Activated T-cell treated with anti-CD3 and anti-CD28 coated beads, Interleukin-2, amount 50 U/mL, for 24 hours (primary cell): ENCODE results near the gene RAX.
A peak's percentile ranks its signal among the peaks of the same experiment; 100 is the strongest.
"Not testable (repeated sequence)": the region's sequence is repeated elsewhere in the genome, so short reads cannot be mapped to it uniquely, and the experiment has no call there.

Experiments
- DNase-seq: peaks from one replicate; pipeline ENCODE4 v3.0.0-alpha.2; 2020
- H3K27ac Mint-ChIP-seq: 2 replicates; pipeline ENCODE4 v1.8.0; 2020; ENCODE audit warnings: mild to moderate bottlenecking, mixed read lengths
- H3K27me3 Mint-ChIP-seq: 2 replicates; pipeline ENCODE4 v1.8.0; 2020; ENCODE audit warnings: mixed read lengths
- H3K36me3 Mint-ChIP-seq: 2 replicates; pipeline ENCODE4 v1.8.0; 2020; ENCODE audit warnings: low read depth, mixed read lengths
- H3K4me1 Mint-ChIP-seq: 2 replicates; pipeline ENCODE4 v1.8.0; 2020; ENCODE audit warnings: low read depth, mixed read lengths
- H3K4me3 Mint-ChIP-seq: 2 replicates; pipeline ENCODE4 v1.8.0; 2020; ENCODE audit warnings: mild to moderate bottlenecking, moderate library complexity, mixed read lengths
- H3K9me3 Mint-ChIP-seq: 2 replicates; pipeline ENCODE4 v1.8.0; 2020; ENCODE audit warnings: mixed read lengths

Gene RAX

GRCh38 chr18:59268127-59268720 lies 5.0 kb downstream of the RAX start:
- H3K27ac Mint-ChIP-seq = no peak overlapping the region

GRCh38 chr18:59267503-59268126 lies 5.6 kb downstream of the RAX start:
- H3K4me3 Mint-ChIP-seq = no peak overlapping the region
- no peak for DNase-seq
- H3K9me3 Mint-ChIP-seq = no peaks in the 10 kb centered on the region
- peaks cover 95% of the 10 kb centered on the region for H3K27me3 Mint-ChIP-seq
- no peak overlapping the region for H3K27ac Mint-ChIP-seq
- no peaks in the 10 kb centered on the region for H3K36me3 Mint-ChIP-seq
- H3K4me1 Mint-ChIP-seq = peaks cover 30% of the 10 kb centered on the region

More at GRCh38 chr18:59268127-59268720, 5.0 kb downstream of the RAX start:
- Mint-ChIP-seq H3K27me3 (peaks cover 88% of the 10 kb centered on the region), H3K9me3 (no peaks in the 10 kb centered on the region), H3K4me3 (no peak overlapping the region), H3K4me1 (peaks cover 30% of the 10 kb centered on the region), H3K36me3 (no peaks in the 10 kb centered on the region)
- no peak for DNase-seq

GRCh38 chr18:59266886-59267502 lies 6.3 kb downstream of the RAX start:
- no peaks in the 10 kb centered on the region for H3K36me3 Mint-ChIP-seq
- peaks cover 29% of the 10 kb centered on the region for H3K4me1 Mint-ChIP-seq
- peaks cover 97% of the 10 kb centered on the region for H3K27me3 Mint-ChIP-seq
- H3K9me3 Mint-ChIP-seq = no peaks in the 10 kb centered on the region
- no peak for DNase-seq
- no peak overlapping the region for H3K4me3 Mint-ChIP-seq
- H3K27ac Mint-ChIP-seq = no peak overlapping the region

- peaks cover 97% of the 10 kb centered on the region for H3K27me3 Mint-ChIP-seq
- H3K9me3 Mint-ChIP-seq = no peaks in the 10 kb centered on the region
- no peak overlapping the region for H3K27ac Mint-ChIP-seq
- no peaks in the 10 kb centered on the region for H3K36me3 Mint-ChIP-seq
- H3K4me3 Mint-ChIP-seq = no peak overlapping the region
- H3K4me1 Mint-ChIP-seq = peaks cover 27% of the 10 kb centered on the region
- no peak for DNase-seq
Observed at GRCh38 chr18:59266459-59266858, 6.8 kb downstream of the RAX start.

GRCh38 chr18:59265974-59266369 lies 7.3 kb downstream of the RAX start:
- Mint-ChIP-seq H3K36me3 (no peaks in the 10 kb centered on the region), H3K4me3 (no peak overlapping the region), H3K9me3 (no peaks in the 10 kb centered on the region), H3K27me3 (peaks cover 95% of the 10 kb centered on the region), H3K27ac (no peak overlapping the region), H3K4me1 (peaks cover 27% of the 10 kb centered on the region)
- DNase-seq = no peak

- Mint-ChIP-seq H3K36me3 (no peaks in the 10 kb centered on the region), H3K4me1 (peaks cover 27% of the 10 kb centered on the region), H3K9me3 (no peaks in the 10 kb centered on the region), H3K27ac (no peak overlapping the region), H3K4me3 (peak overlapping the region; percentile 67), H3K27me3 (peaks cover 95% of the 10 kb centered on the region)
- peak; percentile 53 for DNase-seq
Observed at GRCh38 chr18:59265246-59265973, 7.8 kb downstream of the RAX start.

- Mint-ChIP-seq H3K36me3 (no peaks in the 10 kb centered on the region), H3K27ac (no peak overlapping the region), H3K4me1 (peaks cover 26% of the 10 kb centered on the region), H3K27me3 (peaks cover 94% of the 10 kb centered on the region), H3K4me3 (peak overlapping the region; percentile 67), H3K9me3 (no peaks in the 10 kb centered on the region)
- DNase-seq = no peak
Observed at GRCh38 chr18:59264651-59265245, 8.5 kb downstream of the RAX start.

GRCh38 chr18:59264121-59264571 lies 9.1 kb downstream of the RAX start:
- Mint-ChIP-seq H3K27ac (no peak overlapping the region), H3K36me3 (no peaks in the 10 kb centered on the region), H3K9me3 (no peaks in the 10 kb centered on the region), H3K4me1 (peaks cover 21% of the 10 kb centered on the region), H3K27me3 (peaks cover 95% of the 10 kb centered on the region), H3K4me3 (no peak overlapping the region)
- no peak for DNase-seq

GRCh38 chr18:59263661-59264060 lies 9.6 kb downstream of the RAX start:
- Mint-ChIP-seq H3K4me3 (no peak overlapping the region), H3K4me1 (peaks cover 18% of the 10 kb centered on the region), H3K27ac (no peak overlapping the region), H3K27me3 (peaks cover 96% of the 10 kb centered on the region), H3K9me3 (no peaks in the 10 kb centered on the region), H3K36me3 (no peaks in the 10 kb centered on the region)
- DNase-seq = no peak

- peaks cover 95% of the 10 kb centered on the region for H3K27me3 Mint-ChIP-seq
- H3K4me3 Mint-ChIP-seq, H3K4me1 Mint-ChIP-seq, H3K9me3 Mint-ChIP-seq, H3K27ac Mint-ChIP-seq, H3K36me3 Mint-ChIP-seq, DNase-seq: not testable (repeated sequence)
Observed at GRCh38 chr18:59262243-59262642, 11.0 kb downstream of the RAX start.

- H3K9me3 Mint-ChIP-seq, H3K27ac Mint-ChIP-seq, DNase-seq, H3K4me3 Mint-ChIP-seq, H3K4me1 Mint-ChIP-seq, H3K36me3 Mint-ChIP-seq: not testable (repeated sequence)
- peaks cover 92% of the 10 kb centered on the region for H3K27me3 Mint-ChIP-seq
Observed at GRCh38 chr18:59261842-59262241, 11.4 kb downstream of the RAX start.

GRCh38 chr18:59255491-59255890 lies 17.8 kb downstream of the RAX start:
- H3K4me1 Mint-ChIP-seq, H3K9me3 Mint-ChIP-seq, H3K4me3 Mint-ChIP-seq, H3K36me3 Mint-ChIP-seq, DNase-seq, H3K27ac Mint-ChIP-seq: not testable (repeated sequence)
- H3K27me3 Mint-ChIP-seq = peaks cover 69% of the 10 kb centered on the region

GRCh38 chr18:59249199-59249774 lies 24.0 kb downstream of the RAX start:
- Mint-ChIP-seq H3K9me3 (no peaks in the 10 kb centered on the region), H3K4me1 (no peaks in the 10 kb centered on the region), H3K27ac (no peak overlapping the region), H3K36me3 (no peaks in the 10 kb centered on the region), H3K27me3 (peaks cover 68% of the 10 kb centered on the region), H3K4me3 (no peak overlapping the region)
- DNase-seq = no peak

- Mint-ChIP-seq H3K4me1 (no peaks in the 10 kb centered on the region), H3K27me3 (peaks cover 66% of the 10 kb centered on the region), H3K4me3 (no peak overlapping the region), H3K27ac (no peak overlapping the region), H3K9me3 (no peaks in the 10 kb centered on the region), H3K36me3 (no peaks in the 10 kb centered on the region)
- no peak for DNase-seq
Observed at GRCh38 chr18:59246796-59247195, 26.5 kb downstream of the RAX start.
